Endothelial cell of umbilical vein (primary cell): ENCODE data around the gene PTPRF. TPM values are rescaled to one million over a fixed set of nuclear protein-coding genes. Genes with fewer than 3 reads are reported as not detected.

ENCODE experiments used
- BruUV-seq: library from RNA; stranded (reverse); fragments of 400-500 nt; replicated peaks from 2 replicates; lab custom pipeline; 2021; lab: Mats Ljungman, UMichigan
- CTCF ChIA-PET: fragments of 300-600, 350-600 bp; sonication (Branson Sonifier 250); formaldehyde crosslinking; loops from one replicate; lab custom pipeline; 2021; ENCODE audit warnings: antibody characterized with exemption, inconsistent platforms; lab: Charles Lee
- POLR2A ChIA-PET: fragments of 300-600, 350-600 bp; sonication (Branson Sonifier 250); formaldehyde crosslinking; loops from one replicate; lab custom pipeline; 2021; ENCODE audit warnings: antibody characterized with exemption, inconsistent platforms; lab: Charles Lee
- DNase-seq: peaks from one replicate; pipeline ENCODE4 v3.0.0-alpha.2; 2011; ENCODE audit warnings: low read depth, low spot score
- FAIRE-seq: peaks from 2 replicates; lab custom pipeline; 2011; peaks lifted over from hg19 to GRCh38; lab: Jason Lieb, UNC
- H2AFZ ChIP-seq: 2 replicates; pipeline ENCODE4 v1.6.0; 2012; ENCODE audit warnings: low read depth, low read length, control low read depth, inconsistent platforms
- H3K27ac ChIP-seq: 2 replicates; pipeline ENCODE4 v1.5.1; 2011; ENCODE audit warnings: low read depth, mild to moderate bottlenecking, control low read depth, low read length, moderate library complexity; ENCODE audit not compliant: insufficient read depth
- H3K27me3 ChIP-seq, 2 experiments: 2 replicates each; pipeline versions ENCODE4 v1.6.0 to v1.6.1; 2011; ENCODE audit warnings: low read length in 2 of 2, mixed read lengths in 1 of 2; ENCODE audit not compliant: control insufficient read depth in 2 of 2, insufficient read depth in 2 of 2
- H3K36me3 ChIP-seq, 2 experiments: 2 replicates in 1 of 2; 3 replicates in 1 of 2; pipeline ENCODE4 v1.5.1; 2011; ENCODE audit warnings: low read length in 2 of 2, mild to moderate bottlenecking in 1 of 2, moderate library complexity in 1 of 2; ENCODE audit not compliant: control insufficient read depth in 2 of 2, insufficient read depth in 2 of 2; ENCODE audit errors: extremely low read depth in 1 of 2
- H3K4me1 ChIP-seq: 3 replicates; pipeline ENCODE4 v1.5.1; 2011; ENCODE audit warnings: mild to moderate bottlenecking, low read length; ENCODE audit not compliant: control insufficient read depth, insufficient read depth; ENCODE audit errors: extremely low read depth
- H3K4me2 ChIP-seq: 2 replicates; pipeline ENCODE4 v1.6.1; 2011; ENCODE audit warnings: low read length, control low read depth, mixed read lengths; ENCODE audit not compliant: insufficient read depth
- H3K4me3 ChIP-seq, 3 experiments: fragments of 200-600 bp in 1 of 3; sonication (generic), shearing (Covaris generic) in 1 of 3; replicated peaks in 1 of 3; 2 replicates each; pipeline ENCODE4 v1.5.1; 2011 to 2016; ENCODE audit warnings: control low read depth in 3 of 3, low read length in 3 of 3, mild to moderate bottlenecking in 2 of 3, inconsistent platforms in 1 of 3, low read depth in 1 of 3, moderate library complexity in 1 of 3; ENCODE audit not compliant: insufficient read depth in 1 of 3
- H3K79me2 ChIP-seq: 2 replicates; pipeline ENCODE4 v1.6.0; 2012; ENCODE audit warnings: low read length, inconsistent platforms; ENCODE audit not compliant: control insufficient read depth, insufficient read depth
- H3K9ac ChIP-seq: replicated peaks from 2 replicates; pipeline ENCODE3; 2011; ENCODE audit warnings: low read length, control low read depth; ENCODE audit not compliant: insufficient read depth; ENCODE audit errors: extremely low read depth
- H3K9me1 ChIP-seq: replicated peaks from 3 replicates; pipeline ENCODE4 v1.6.0; 2011; ENCODE audit warnings: mild to moderate bottlenecking, low read length; ENCODE audit not compliant: control insufficient read depth, insufficient read depth; ENCODE audit errors: extremely low read depth
- H3K9me3 ChIP-seq: replicated peaks from 2 replicates; pipeline ENCODE4 v1.5.1; 2012; ENCODE audit warnings: low read length, inconsistent platforms; ENCODE audit not compliant: control insufficient read depth, insufficient read depth
- H4K20me1 ChIP-seq: replicated peaks from 2 replicates; pipeline ENCODE3; 2011; ENCODE audit warnings: mild to moderate bottlenecking, low read length; ENCODE audit not compliant: control insufficient read depth, insufficient read depth; ENCODE audit errors: extremely low read depth
- FOS ChIP-seq: IDR thresholded peaks from 2 replicates; pipeline ENCODE4 v1.6.1; 2011; ENCODE audit warnings: mild to moderate bottlenecking, low read length, moderate library complexity, borderline replicate concordance; ENCODE audit not compliant: insufficient read depth
- GATA2 ChIP-seq: IDR thresholded peaks from 2 replicates; pipeline ENCODE4 v1.7.0; 2011; ENCODE audit warnings: low read depth, mild to moderate bottlenecking, moderate library complexity, mixed read lengths, low read length; ENCODE audit not compliant: insufficient read length, insufficient read depth
- JUN ChIP-seq: IDR thresholded peaks from 2 replicates; pipeline ENCODE4 v1.6.1; 2011; ENCODE audit warnings: borderline replicate concordance, low read depth; ENCODE audit not compliant: insufficient read length, insufficient read depth
- MYC ChIP-seq: IDR thresholded peaks from one replicate; pipeline ENCODE4 v1.6.1; 2011; ENCODE audit warnings: mild to moderate bottlenecking, low read depth, low read length
- POLR2A ChIP-seq: IDR thresholded peaks from 2 replicates; pipeline ENCODE4 v1.6.1; 2012; ENCODE audit warnings: low read depth, mild to moderate bottlenecking, control low read depth, low read length
- POLR2AphosphoS5 ChIP-seq: IDR thresholded peaks from 2 replicates; pipeline ENCODE4 v1.6.1; 2012; ENCODE audit warnings: low read depth, mild to moderate bottlenecking, control low read depth, low read length, moderate library complexity; ENCODE audit not compliant: insufficient read depth
- dilution Hi-C: fragments of 300-500 bp; cut with MboI; formaldehyde crosslinking; loops from one replicate; pipeline ENCODE4 v1.15.0; 2019; ENCODE audit warnings: low sequenced_read_pairs; ENCODE audit not compliant: extremely low pct_ligation_motif_present
- intact Hi-C: fragments of 100-400 bp; cut with micrococcal nuclease; formaldehyde crosslinking; loops from one replicate; pipeline ENCODE4 v1.10.0; 2022
- polyA plus RNA-seq, 4 experiments: library from polyadenylated mRNA; depleted of rRNA in 3 of 4; stranded (reverse) in 3 of 4; unstranded in 1 of 4; fragments of >200 nt; gene quantifications; 2 replicates each; pipeline versions ENCODE4 v1.2.1 to v1.2.3, GENCODE V29; 2011 to 2012; ENCODE audit warnings: missing spikeins in 1 of 4
- total RNA-seq: library from RNA; stranded (reverse); gene quantifications from 2 replicates; pipeline ENCODE4 v1.2.3, GENCODE V29; 2021
- TF ChIP-seq, protein P1 (sequence below), 2 donors: IDR thresholded peaks; 1 replicate in 1 of 2; 2 replicates in 1 of 2; pipeline ENCODE4 v1.5.1; 2011; ENCODE audit warnings: low read length in 2 of 2, mild to moderate bottlenecking in 2 of 2, moderate library complexity in 2 of 2, control low read depth in 1 of 2, inconsistent platforms in 1 of 2, low read depth in 1 of 2; ENCODE audit not compliant: insufficient read depth in 1 of 2; ENCODE audit errors: extremely low read depth in 1 of 2

PTPRF gene
- total and polyA plus RNA-seq, 2 donors (not counting 3 experiments of a cell fraction or from before 2014, with no cell fraction given): 217 to 338 TPM

DNA sequence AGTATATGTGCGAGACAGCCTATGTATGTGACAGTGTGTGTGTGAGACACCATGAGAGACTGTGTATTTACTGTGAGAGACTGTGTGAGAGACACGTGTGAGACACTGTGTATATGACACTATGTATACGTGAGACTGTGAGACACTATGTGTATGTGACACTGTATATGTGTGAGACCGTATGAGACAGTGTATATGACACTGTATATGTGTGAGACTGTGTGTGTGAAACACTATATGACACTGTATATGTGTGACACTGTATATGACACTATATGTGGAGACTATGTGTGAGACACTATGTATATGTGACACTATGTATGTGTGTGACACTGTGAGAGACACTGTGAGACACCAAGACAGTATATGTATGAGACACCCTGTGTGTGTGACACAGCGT is 66.3 kb downstream of the PTPRF start:
- no peaks in the 10 kb centered on the region for H3K4me1 ChIP-seq
- DNase-seq: no peak
- no peak overlapping the region for H2AFZ ChIP-seq
- FAIRE-seq: no peak
- H3K9me1 ChIP-seq: no peaks in the 10 kb centered on the region
- dilution Hi-C loops: no loop called here
- H3K79me2 ChIP-seq: no peaks in the 10 kb centered on the region
- H3K4me3 ChIP-seq: no peak overlapping the region
- no peaks in the 10 kb centered on the region for H4K20me1 ChIP-seq
- ChIA-PET POLR2A (no interaction called here), CTCF (no interaction called here)
- no peak overlapping the region for H3K27ac ChIP-seq
- no TSS peak for BruUV-seq
- TF ChIP-seq GATA2: no peak
- TF ChIP-seq, protein P1, sequence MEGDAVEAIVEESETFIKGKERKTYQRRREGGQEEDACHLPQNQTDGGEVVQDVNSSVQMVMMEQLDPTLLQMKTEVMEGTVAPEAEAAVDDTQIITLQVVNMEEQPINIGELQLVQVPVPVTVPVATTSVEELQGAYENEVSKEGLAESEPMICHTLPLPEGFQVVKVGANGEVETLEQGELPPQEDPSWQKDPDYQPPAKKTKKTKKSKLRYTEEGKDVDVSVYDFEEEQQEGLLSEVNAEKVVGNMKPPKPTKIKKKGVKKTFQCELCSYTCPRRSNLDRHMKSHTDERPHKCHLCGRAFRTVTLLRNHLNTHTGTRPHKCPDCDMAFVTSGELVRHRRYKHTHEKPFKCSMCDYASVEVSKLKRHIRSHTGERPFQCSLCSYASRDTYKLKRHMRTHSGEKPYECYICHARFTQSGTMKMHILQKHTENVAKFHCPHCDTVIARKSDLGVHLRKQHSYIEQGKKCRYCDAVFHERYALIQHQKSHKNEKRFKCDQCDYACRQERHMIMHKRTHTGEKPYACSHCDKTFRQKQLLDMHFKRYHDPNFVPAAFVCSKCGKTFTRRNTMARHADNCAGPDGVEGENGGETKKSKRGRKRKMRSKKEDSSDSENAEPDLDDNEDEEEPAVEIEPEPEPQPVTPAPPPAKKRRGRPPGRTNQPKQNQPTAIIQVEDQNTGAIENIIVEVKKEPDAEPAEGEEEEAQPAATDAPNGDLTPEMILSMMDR (IDR thresholded peaks at IDR 0.05; ENCODE audit: extremely low read depth in 1 of 2, insufficient read depth in 1 of 2, low read depth in 1 of 2, low read length in 2 of 2): no peak
- TF ChIP-seq POLR2A: no peak
- no peak for TF ChIP-seq JUN
- no peak for TF ChIP-seq POLR2AphosphoS5
- no peak for TF ChIP-seq FOS
- TF ChIP-seq MYC: no peak
- intact Hi-C loops: no loop called here
- H3K4me2 ChIP-seq: no peak overlapping the region
- H3K9me3 ChIP-seq: no peaks in the 10 kb centered on the region
- peaks cover 0 to 62% of the 10 kb centered on the region in 2 experiments for H3K36me3 ChIP-seq
- H3K27me3 ChIP-seq: no peaks in the 10 kb centered on the region
- H3K9ac ChIP-seq: no peak overlapping the region
